HEK293T (cell line): Measurements from ENCODE around the gene TRMT11.
A peak's percentile ranks its signal among the peaks of the same experiment; 100 is the strongest.

Experiments
- CTCF ChIA-PET: fragments of 350-600 bp; formaldehyde crosslinking; extraction: SDS; loops from one replicate; lab custom pipeline; 2021; ENCODE audit warnings: antibody characterized with exemption, inconsistent platforms; lab: Yijun Ruan, JAX
- POLR2A ChIA-PET: fragments of 350-600 bp; formaldehyde crosslinking; extraction: SDS; loops from one replicate; lab custom pipeline; 2020; ENCODE audit warnings: antibody characterized with exemption, inconsistent platforms; lab: Yijun Ruan, JAX
- DNase-seq: peaks from one replicate; pipeline ENCODE4 v3.0.0; 2012; ENCODE audit warnings: mixed read lengths; ENCODE audit errors: extremely low spot score
- ARNT ChIP-seq: fragments of 450-650 bp; IDR thresholded peaks from 2 replicates; pipeline ENCODE4 v1.6.1; 2017; ENCODE audit warnings: mild to moderate bottlenecking
- BHLHE40 ChIP-seq: fragments of 450-650 bp; IDR thresholded peaks from 2 replicates; pipeline ENCODE4 v1.6.1; 2016; ENCODE audit warnings: mild to moderate bottlenecking, moderate library complexity, borderline replicate concordance
- CTBP1 ChIP-seq: fragments of 450-650 bp; IDR thresholded peaks from 2 replicates; pipeline ENCODE4 v1.6.1; 2016; ENCODE audit warnings: borderline replicate concordance
- ELF4 ChIP-seq: fragments of 450-650 bp; IDR thresholded peaks from 2 replicates; pipeline ENCODE4 v1.6.1; 2017; ENCODE audit warnings: antibody characterized with exemption
- FOXA1 ChIP-seq: fragments of 450-650 bp; IDR thresholded peaks from 2 replicates; pipeline ENCODE4 v1.6.1; 2016; ENCODE audit warnings: mild to moderate bottlenecking
- FOXK2 ChIP-seq: fragments of 450-650 bp; IDR thresholded peaks from 2 replicates; pipeline ENCODE4 v1.6.1; 2016; ENCODE audit warnings: mild to moderate bottlenecking
- FOXM1 ChIP-seq: fragments of 450-650 bp; IDR thresholded peaks from 2 replicates; pipeline ENCODE4 v1.6.1; 2017; ENCODE audit warnings: mild to moderate bottlenecking, borderline replicate concordance
- HDGF ChIP-seq: fragments of 450-650 bp; IDR thresholded peaks from 2 replicates; pipeline ENCODE4 v1.6.1; 2017; ENCODE audit warnings: antibody characterized with exemption, borderline replicate concordance
- L3MBTL2 ChIP-seq: fragments of 450-650 bp; conservative IDR thresholded peaks from 2 replicates; pipeline ENCODE4 v1.6.1; 2016; ENCODE audit warnings: mild to moderate bottlenecking
- LEF1 ChIP-seq: fragments of 450-650 bp; IDR thresholded peaks from 2 replicates; pipeline ENCODE4 v1.6.1; 2017; ENCODE audit warnings: mild to moderate bottlenecking, borderline replicate concordance
- NFRKB ChIP-seq: fragments of 450-650 bp; IDR thresholded peaks from 2 replicates; pipeline ENCODE4 v1.6.1; 2016; ENCODE audit warnings: mild to moderate bottlenecking, moderate library complexity
- PKNOX1 ChIP-seq: fragments of 450-650 bp; IDR thresholded peaks from 2 replicates; pipeline ENCODE4 v1.6.1; 2016
- SP1 ChIP-seq: fragments of 450-650 bp; IDR thresholded peaks from 2 replicates; pipeline ENCODE4 v1.6.1; 2017
- SUZ12 ChIP-seq: fragments of 450-650 bp; IDR thresholded peaks from 2 replicates; pipeline ENCODE4 v1.6.1; 2016; ENCODE audit warnings: mild to moderate bottlenecking
- TARDBP ChIP-seq: fragments of 450-650 bp; IDR thresholded peaks from 2 replicates; pipeline ENCODE4 v1.6.1; 2016
- ZNF384 ChIP-seq: fragments of 450-650 bp; IDR thresholded peaks from 2 replicates; pipeline ENCODE4 v1.6.1; 2016

TRMT11 gene

GRCh38 chr6:125987026-125987617 lies 782 bp downstream of the TRMT11 start:
- CTCF ChIA-PET = interaction anchor here (0.6 to 2.4 kb wide), 5 partner anchors 9 to 206 kb away, joined by 3 to 17 read pairs (median 4); partner anchors contain the start of gene HINT3
- peak; percentile 46 for TF ChIP-seq CTBP1
- TF ChIP-seq L3MBTL2 = peak; percentile 77
- no peak for TF ChIP-seq BHLHE40
- TF ChIP-seq ZNF384 = no peak
- 0 out of 2 replicates have a peak, but pooled peaks have one; percentile 9 for TF ChIP-seq PKNOX1
- peak; percentile 32 for DNase-seq
- POLR2A ChIA-PET = interaction anchor here (0.6 to 2.8 kb wide), 36 partner anchors 8 to 1999 kb away, joined by 3 to 30 read pairs (median 5); partner anchors contain the start of genes CENPW, HINT3, NCOA7 and RNF146

GRCh38 chr6:125988280-125988679 lies 1.9 kb downstream of the TRMT11 start:
- no peak for DNase-seq
- POLR2A ChIA-PET = interaction anchor here (1.3 kb wide), 1 partner anchor 69 kb away, joined by 4 read pairs; no protein-coding TSS in a partner anchor
- no peak for TF ChIP-seq ZNF384
- CTCF ChIA-PET = no interaction called here

- DNase-seq = no peak
- no peak for TF ChIP-seq NFRKB
- no peak for TF ChIP-seq ELF4
- TF ChIP-seq FOXK2 = no peak
- TF ChIP-seq L3MBTL2 = no peak
- TF ChIP-seq LEF1 = no peak
- TF ChIP-seq PKNOX1 = no peak
- no peak for TF ChIP-seq ZNF384
- no peak for TF ChIP-seq HDGF
- ChIA-PET POLR2A (no interaction called here), CTCF (no interaction called here)
Measured at GRCh38 chr6:125989631-125990030, 3.3 kb downstream of the TRMT11 start.

GRCh38 chr6:125991653-125992052 lies 5.3 kb downstream of the TRMT11 start:
- no peak for TF ChIP-seq NFRKB
- no peak for TF ChIP-seq CTBP1
- ChIA-PET CTCF (interaction anchor here (0.6 kb wide), 1 partner anchor 134 kb away, joined by 3 read pairs; no protein-coding TSS in a partner anchor), POLR2A (no interaction called here)
- DNase-seq = no peak

GRCh38 chr6:125994670-125995488 lies 8.5 kb downstream of the TRMT11 start:
- TF ChIP-seq FOXM1 (no peak), ELF4 (no peak), BHLHE40 (no peak), LEF1 (no peak), CTBP1 (no peak), FOXK2 (no peak), SP1 (no peak), NFRKB (no peak), HDGF (no peak), FOXA1 (no peak), TARDBP (no peak), ZNF384 (no peak), SUZ12 (no peak), L3MBTL2 (no peak), ARNT (no peak), PKNOX1 (no peak)
- no peak for DNase-seq
- POLR2A ChIA-PET = interaction anchor here (2.0 kb wide), 1 partner anchor 8 kb away, joined by 26 read pairs; the partner anchor contains the start of gene TRMT11
- CTCF ChIA-PET = interaction anchor here (0.7 to 2.6 kb wide), 10 partner anchors 9 to 691 kb away, joined by 3 to 17 read pairs (median 4); partner anchors contain the start of genes NCOA7 and TRMT11

- ChIA-PET CTCF (interaction anchor here (0.6 to 2.6 kb wide), 8 partner anchors 8 to 206 kb away, joined by 3 to 17 read pairs (median 4); partner anchors contain the start of genes NCOA7 and TRMT11), POLR2A (interaction anchor here (2.0 kb wide), 1 partner anchor 10 kb away, joined by 26 read pairs; the partner anchor contains the start of gene TRMT11)
- DNase-seq = peak; percentile 81
- TF ChIP-seq FOXK2 (no peak), CTBP1 (no peak), HDGF (no peak), LEF1 (no peak), NFRKB (no peak), ELF4 (no peak), FOXA1 (no peak), BHLHE40 (no peak), FOXM1 (no peak), TARDBP (no peak), ZNF384 (no peak), PKNOX1 (no peak), SP1 (no peak), ARNT (no peak), SUZ12 (no peak), L3MBTL2 (no peak)
Measured at GRCh38 chr6:125995972-125996580, 9.7 kb downstream of the TRMT11 start.
